ENCODE data around the gene IPO13.

GRCh38 chr1:43951021-43951985 lies 4.6 kb downstream of the IPO13 start:
- TF ChIP-seq CTCF (IDR thresholded peaks at IDR 0.05; ENCODE audit: low read depth, low read length) (no peak), EZH2phosphoT487 (IDR thresholded peaks at IDR 0.05; ENCODE audit: low read depth) (no peak)

Measured in OCI-LY3 (cell line).